ENCODE measurements around the gene RAD51B.

GRCh38 chr14:68283378-68284123, 464.0 kb downstream of the RAD51B start:
- TF ChIP-seq, protein P1, sequence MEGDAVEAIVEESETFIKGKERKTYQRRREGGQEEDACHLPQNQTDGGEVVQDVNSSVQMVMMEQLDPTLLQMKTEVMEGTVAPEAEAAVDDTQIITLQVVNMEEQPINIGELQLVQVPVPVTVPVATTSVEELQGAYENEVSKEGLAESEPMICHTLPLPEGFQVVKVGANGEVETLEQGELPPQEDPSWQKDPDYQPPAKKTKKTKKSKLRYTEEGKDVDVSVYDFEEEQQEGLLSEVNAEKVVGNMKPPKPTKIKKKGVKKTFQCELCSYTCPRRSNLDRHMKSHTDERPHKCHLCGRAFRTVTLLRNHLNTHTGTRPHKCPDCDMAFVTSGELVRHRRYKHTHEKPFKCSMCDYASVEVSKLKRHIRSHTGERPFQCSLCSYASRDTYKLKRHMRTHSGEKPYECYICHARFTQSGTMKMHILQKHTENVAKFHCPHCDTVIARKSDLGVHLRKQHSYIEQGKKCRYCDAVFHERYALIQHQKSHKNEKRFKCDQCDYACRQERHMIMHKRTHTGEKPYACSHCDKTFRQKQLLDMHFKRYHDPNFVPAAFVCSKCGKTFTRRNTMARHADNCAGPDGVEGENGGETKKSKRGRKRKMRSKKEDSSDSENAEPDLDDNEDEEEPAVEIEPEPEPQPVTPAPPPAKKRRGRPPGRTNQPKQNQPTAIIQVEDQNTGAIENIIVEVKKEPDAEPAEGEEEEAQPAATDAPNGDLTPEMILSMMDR (conservative IDR thresholded peaks at IDR 0.05) = no peak
- no peak for TF ChIP-seq EZH2 (IDR thresholded peaks at IDR 0.05; ENCODE audit: low read depth)
